ENCODE results near the gene SLC18A2.
"Not testable (repeated sequence)": the region's sequence is repeated elsewhere in the genome, so short reads cannot be mapped to it uniquely, and the experiment has no call there.

SLC18A2 gene

GRCh38 chr10:117262291-117262902 is 21.5 kb downstream of the SLC18A2 start:
- DNase-seq (ENCODE audit: low read depth, low spot score), result no peak

- no peak for DNase-seq (ENCODE audit: low read depth, low spot score)
Measured at GRCh38 chr10:117262903-117263293, 22.0 kb downstream of the SLC18A2 start.

- no peak for DNase-seq (ENCODE audit: low read depth, low spot score)
Measured at GRCh38 chr10:117264782-117265181, 23.9 kb downstream of the SLC18A2 start.

GRCh38 chr10:117266400-117266799 is 25.5 kb downstream of the SLC18A2 start:
- no peak for DNase-seq (ENCODE audit: low read depth, low spot score)

- no peak for DNase-seq (ENCODE audit: low read depth, low spot score)
Measured at GRCh38 chr10:117266812-117267211, 25.9 kb downstream of the SLC18A2 start.

- no peak for DNase-seq (ENCODE audit: low read depth, low spot score)
Measured at GRCh38 chr10:117268258-117268657, 27.3 kb downstream of the SLC18A2 start.

- DNase-seq (ENCODE audit: low read depth, low spot score), result no peak
Measured at GRCh38 chr10:117268907-117269306, 28.0 kb downstream of the SLC18A2 start.

- DNase-seq (ENCODE audit: low read depth, low spot score), result no peak
Measured at GRCh38 chr10:117271427-117271826, 30.5 kb downstream of the SLC18A2 start.

- DNase-seq (ENCODE audit: low read depth, low spot score), result no peak
Measured at GRCh38 chr10:117272195-117273076, 31.5 kb downstream of the SLC18A2 start.

- no peak for DNase-seq (ENCODE audit: low read depth, low spot score)
Measured at GRCh38 chr10:117273980-117274379, 33.1 kb downstream of the SLC18A2 start.

- no peak for DNase-seq (ENCODE audit: low read depth, low spot score)
Measured at GRCh38 chr10:117274509-117274908, 33.6 kb downstream of the SLC18A2 start.

GRCh38 chr10:117275121-117275520 is 34.2 kb downstream of the SLC18A2 start:
- DNase-seq (ENCODE audit: low read depth, low spot score), result no peak

GRCh38 chr10:117277675-117278074 is 36.8 kb downstream of the SLC18A2 start:
- DNase-seq (ENCODE audit: low read depth, low spot score), result no peak

GRCh38 chr10:117284716-117285494 is 44.0 kb downstream of the SLC18A2 start:
- no peak for DNase-seq (ENCODE audit: low read depth, low spot score)

GRCh38 chr10:117290872-117291271 is 50.0 kb downstream of the SLC18A2 start:
- not testable (repeated sequence) for DNase-seq (ENCODE audit: low read depth, low spot score)

- no peak for DNase-seq (ENCODE audit: low read depth, low spot score)
Measured at GRCh38 chr10:117294039-117294645, 53.2 kb downstream of the SLC18A2 start.

GRCh38 chr10:117294735-117295134 is 53.8 kb downstream of the SLC18A2 start:
- no peak for DNase-seq (ENCODE audit: low read depth, low spot score)

- DNase-seq (ENCODE audit: low read depth, low spot score), result no peak
Measured at GRCh38 chr10:117298219-117298618, 57.3 kb downstream of the SLC18A2 start.

GRCh38 chr10:117299435-117299834 is 58.5 kb downstream of the SLC18A2 start:
- DNase-seq (ENCODE audit: low read depth, low spot score), result no peak

GRCh38 chr10:117300671-117301070 is 59.8 kb downstream of the SLC18A2 start:
- no peak for DNase-seq (ENCODE audit: low read depth, low spot score)

- DNase-seq (ENCODE audit: low read depth, low spot score), result not testable (repeated sequence)
Measured at GRCh38 chr10:117303451-117303850, 62.5 kb downstream of the SLC18A2 start.

- no peak for DNase-seq (ENCODE audit: low read depth, low spot score)
Measured at GRCh38 chr10:117306674-117307073, 65.8 kb downstream of the SLC18A2 start.
